Measurements from ENCODE around the gene SOX10. TPM values are rescaled to one million over a fixed set of nuclear protein-coding genes. Genes with fewer than 3 reads are reported as not detected.

The SOX10 gene
- total and polyA plus RNA-seq, 3 donors from 2014 or later = 5.0 to 6.1 (median 5.4) TPM

DNA sequence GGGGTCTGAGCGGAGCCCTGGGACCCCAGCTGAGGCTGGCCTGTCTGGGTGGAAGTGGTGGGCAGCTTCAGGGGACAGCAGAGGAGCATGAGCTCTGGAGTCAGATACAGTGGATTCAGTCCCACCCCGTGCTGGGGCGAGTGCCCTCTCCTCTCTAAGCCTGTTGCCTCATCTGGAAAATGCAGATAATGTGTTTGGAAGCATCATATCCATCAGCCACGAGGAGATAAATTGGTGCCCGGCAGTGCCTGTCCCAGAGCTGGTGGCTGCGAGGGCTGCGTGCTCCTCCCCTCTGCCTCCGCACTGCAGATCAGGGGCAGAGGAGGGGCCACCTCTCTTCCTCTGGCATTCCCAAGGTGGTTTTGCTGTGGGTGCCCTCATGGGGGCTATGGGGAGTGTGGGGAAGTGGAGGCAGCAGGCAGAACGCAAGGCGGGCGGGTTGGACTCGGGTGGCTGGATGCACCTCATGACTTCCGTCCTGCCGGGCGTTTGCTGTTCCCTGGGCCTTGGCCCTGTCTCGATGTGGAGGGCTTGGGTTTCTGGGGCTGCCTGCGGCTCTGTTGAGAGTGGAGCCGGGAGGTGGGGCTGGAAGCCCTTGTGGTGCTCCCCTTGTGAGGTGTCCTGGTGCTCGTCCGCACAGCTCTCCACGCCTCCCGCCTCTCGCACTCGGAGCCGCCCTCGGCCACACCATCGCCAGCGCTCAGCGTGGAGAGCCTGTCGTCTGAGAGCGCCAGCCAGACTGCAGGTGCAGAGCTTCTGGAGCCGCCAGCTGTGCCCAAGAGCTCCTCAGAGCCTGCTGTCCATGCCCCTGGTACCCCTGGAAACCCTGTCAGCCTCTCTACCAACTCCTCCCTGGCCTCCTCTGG lies 57.4 kb downstream of the SOX10 start:
- Histone ChIP-seq H3K4me3 (no peak overlapping the region), H3K27ac (no peak overlapping the region), H3K36me3 (ENCODE audit: low read depth, missing control alignments) (no peaks in the 10 kb centered on the region), H3K27me3 (no peaks in the 10 kb centered on the region), H3K4me1 (peaks cover 21% of the 10 kb centered on the region), H3K9me3 (no peaks in the 10 kb centered on the region)
- no peak for DNase-seq
- TF ChIP-seq, protein P1, sequence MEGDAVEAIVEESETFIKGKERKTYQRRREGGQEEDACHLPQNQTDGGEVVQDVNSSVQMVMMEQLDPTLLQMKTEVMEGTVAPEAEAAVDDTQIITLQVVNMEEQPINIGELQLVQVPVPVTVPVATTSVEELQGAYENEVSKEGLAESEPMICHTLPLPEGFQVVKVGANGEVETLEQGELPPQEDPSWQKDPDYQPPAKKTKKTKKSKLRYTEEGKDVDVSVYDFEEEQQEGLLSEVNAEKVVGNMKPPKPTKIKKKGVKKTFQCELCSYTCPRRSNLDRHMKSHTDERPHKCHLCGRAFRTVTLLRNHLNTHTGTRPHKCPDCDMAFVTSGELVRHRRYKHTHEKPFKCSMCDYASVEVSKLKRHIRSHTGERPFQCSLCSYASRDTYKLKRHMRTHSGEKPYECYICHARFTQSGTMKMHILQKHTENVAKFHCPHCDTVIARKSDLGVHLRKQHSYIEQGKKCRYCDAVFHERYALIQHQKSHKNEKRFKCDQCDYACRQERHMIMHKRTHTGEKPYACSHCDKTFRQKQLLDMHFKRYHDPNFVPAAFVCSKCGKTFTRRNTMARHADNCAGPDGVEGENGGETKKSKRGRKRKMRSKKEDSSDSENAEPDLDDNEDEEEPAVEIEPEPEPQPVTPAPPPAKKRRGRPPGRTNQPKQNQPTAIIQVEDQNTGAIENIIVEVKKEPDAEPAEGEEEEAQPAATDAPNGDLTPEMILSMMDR (IDR thresholded peaks at IDR 0.05) = no peak
- TF ChIP-seq POLR2A (IDR thresholded peaks at IDR 0.05) = no peak
- intact Hi-C loops (cut with DNase I; ENCODE audit: low total_unique reads) = no loop called here
- 94 to 95% methylated on average over 7 to 32 of the region's 32 CpGs for WGBS, 2 donors

DNA sequence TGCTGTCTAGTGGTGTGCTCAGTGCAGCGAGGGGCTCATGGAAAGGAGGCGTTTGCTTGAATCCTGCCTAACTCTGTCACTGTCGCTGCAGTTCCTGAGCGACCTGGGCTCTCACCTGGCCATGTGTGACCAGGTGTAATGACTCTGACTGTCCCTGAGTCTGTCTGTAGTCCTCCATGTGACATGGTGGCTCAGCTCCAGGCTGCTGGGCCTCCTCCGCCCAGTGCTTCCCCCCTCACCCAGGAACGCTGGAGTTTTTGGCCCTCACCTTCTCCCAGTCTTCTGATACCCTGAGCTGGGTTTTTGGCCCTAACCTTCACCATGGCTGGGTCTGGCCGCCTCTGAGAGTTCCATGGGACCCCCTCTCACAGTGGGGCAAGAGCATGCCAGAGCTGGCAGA lies 58.0 kb downstream of the SOX10 start:
- no peak overlapping the region for H3K27ac ChIP-seq
- no peak for DNase-seq
- no peak overlapping the region for H3K4me3 ChIP-seq
- H3K27me3 ChIP-seq = no peaks in the 10 kb centered on the region
- WGBS, 2 donors = 93 to 94% methylated on average over 6 to 7 of the region's 7 CpGs
- H3K9me3 ChIP-seq = no peaks in the 10 kb centered on the region
- intact Hi-C loops (cut with DNase I; ENCODE audit: low total_unique reads) = no loop called here
- H3K36me3 ChIP-seq (ENCODE audit: low read depth, missing control alignments) = no peaks in the 10 kb centered on the region
- no peak for TF ChIP-seq POLR2A (IDR thresholded peaks at IDR 0.05)
- H3K4me1 ChIP-seq = peaks cover 15% of the 10 kb centered on the region

DNA sequence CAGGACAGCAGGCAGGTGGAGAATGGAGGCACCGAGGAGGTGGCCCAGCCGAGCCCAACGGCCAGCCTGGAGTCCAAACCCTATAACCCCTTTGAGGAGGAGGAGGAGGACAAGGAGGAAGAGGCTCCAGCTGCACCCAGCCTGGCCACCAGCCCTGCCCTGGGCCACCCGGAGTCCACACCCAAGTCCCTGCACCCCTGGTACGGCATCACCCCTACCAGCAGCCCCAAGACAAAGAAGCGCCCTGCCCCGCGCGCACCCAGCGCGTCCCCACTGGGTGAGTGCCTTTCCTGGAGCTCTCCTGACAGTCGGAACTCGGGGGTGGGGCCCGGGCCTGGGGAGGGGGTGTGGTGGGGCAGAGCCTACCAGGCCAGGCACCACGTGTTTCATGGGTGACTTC lies 58.6 kb downstream of the SOX10 start:
- DNase-seq = no peak
- 80 to 93% methylated on average over 2 to 15 of the region's 15 CpGs for WGBS, 2 donors
- no peaks in the 10 kb centered on the region for H3K27me3 ChIP-seq
- no peak overlapping the region for H3K4me3 ChIP-seq
- intact Hi-C loops (cut with DNase I; ENCODE audit: low total_unique reads) = no loop called here
- peaks cover 9% of the 10 kb centered on the region for H3K4me1 ChIP-seq
- H3K9me3 ChIP-seq = no peaks in the 10 kb centered on the region
- no peak for TF ChIP-seq POLR2A (IDR thresholded peaks at IDR 0.05)
- TF ChIP-seq, protein P1 (IDR thresholded peaks at IDR 0.05) = no peak
- H3K27ac ChIP-seq = no peak overlapping the region
- no peaks in the 10 kb centered on the region for H3K36me3 ChIP-seq (ENCODE audit: low read depth, missing control alignments)

DNA sequence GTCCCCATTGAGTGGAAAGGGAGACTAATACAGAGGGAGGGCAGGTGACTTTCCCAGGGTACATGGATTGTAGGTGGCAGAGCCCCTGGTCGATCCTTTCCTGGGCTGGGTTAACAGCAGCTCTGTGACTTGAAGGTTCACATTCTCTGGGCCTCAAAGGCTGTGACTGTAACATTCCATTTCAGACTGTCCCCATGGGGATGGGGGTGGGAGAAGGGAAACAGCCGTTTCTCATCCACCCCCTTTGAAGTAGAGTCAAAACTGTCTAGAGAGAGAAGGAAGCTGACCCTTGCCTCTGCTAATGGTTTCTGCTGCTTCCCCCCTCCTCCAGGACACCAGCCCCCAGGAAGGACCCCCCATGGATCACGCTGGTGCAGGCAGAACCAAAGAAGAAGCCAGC lies 59.0 kb downstream of the SOX10 start:
- peaks cover 8% of the 10 kb centered on the region for H3K4me1 ChIP-seq
- no peaks in the 10 kb centered on the region for H3K9me3 ChIP-seq
- H3K27me3 ChIP-seq = no peaks in the 10 kb centered on the region
- H3K27ac ChIP-seq = no peak overlapping the region
- no peak overlapping the region for H3K4me3 ChIP-seq
- TF ChIP-seq, protein P1 (IDR thresholded peaks at IDR 0.05) = no peak
- no peak for TF ChIP-seq POLR2A (IDR thresholded peaks at IDR 0.05)
- H3K36me3 ChIP-seq (ENCODE audit: low read depth, missing control alignments) = no peaks in the 10 kb centered on the region
- 75 to 78% methylated on average over 1 to 3 of the region's 3 CpGs for WGBS, 2 donors
- no peak for DNase-seq
- intact Hi-C loops (cut with DNase I; ENCODE audit: low total_unique reads) = no loop called here

DNA sequence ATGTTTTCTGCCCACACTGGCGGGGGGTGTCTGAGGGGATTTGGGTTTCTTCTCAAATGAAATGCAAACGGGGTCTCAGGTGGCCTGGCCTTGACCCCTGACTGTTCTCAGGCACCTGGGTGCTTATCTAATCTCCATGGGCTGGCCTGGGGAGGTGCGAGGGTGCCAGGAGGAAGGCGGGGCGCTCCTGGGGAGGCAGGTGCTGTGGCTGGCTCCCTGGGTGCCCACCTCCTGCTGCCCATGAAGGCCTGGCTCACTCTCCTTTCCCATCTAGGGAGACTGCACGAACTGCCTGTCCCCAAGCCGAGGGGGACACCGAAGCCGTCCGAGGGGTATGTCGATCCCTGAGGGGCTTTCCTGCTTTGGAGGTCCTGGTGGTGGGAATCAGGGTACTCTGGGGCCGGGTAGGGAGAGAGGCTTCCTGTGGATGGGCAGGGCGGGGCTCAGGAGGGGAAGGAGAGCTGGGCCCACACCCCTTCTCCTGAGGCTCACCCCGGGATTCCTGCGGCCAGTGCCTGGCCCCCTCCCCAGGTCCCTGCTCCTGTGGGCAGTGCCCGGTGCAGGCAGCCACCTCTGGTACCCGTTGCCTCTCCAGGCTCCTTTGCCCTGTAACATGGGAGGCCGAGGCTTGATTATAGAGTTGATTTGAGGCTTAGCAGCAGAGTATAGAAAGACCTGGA lies 59.8 kb downstream of the SOX10 start:
- H3K27ac ChIP-seq = no peak overlapping the region
- H3K27me3 ChIP-seq = no peaks in the 10 kb centered on the region
- DNase-seq = no peak
- H3K4me1 ChIP-seq = no peaks in the 10 kb centered on the region
- intact Hi-C loops (cut with DNase I; ENCODE audit: low total_unique reads) = no loop called here
- no peaks in the 10 kb centered on the region for H3K9me3 ChIP-seq
- no peaks in the 10 kb centered on the region for H3K36me3 ChIP-seq (ENCODE audit: low read depth, missing control alignments)
- 92 to 93% methylated on average over 2 to 18 of the region's 18 CpGs for WGBS, 2 donors
- TF ChIP-seq POLR2A (IDR thresholded peaks at IDR 0.05) = no peak
- TF ChIP-seq, protein P1 (IDR thresholded peaks at IDR 0.05) = no peak
- no peak overlapping the region for H3K4me3 ChIP-seq
